ENCODE data around the gene ASS1.

Gene ASS1

DNA sequence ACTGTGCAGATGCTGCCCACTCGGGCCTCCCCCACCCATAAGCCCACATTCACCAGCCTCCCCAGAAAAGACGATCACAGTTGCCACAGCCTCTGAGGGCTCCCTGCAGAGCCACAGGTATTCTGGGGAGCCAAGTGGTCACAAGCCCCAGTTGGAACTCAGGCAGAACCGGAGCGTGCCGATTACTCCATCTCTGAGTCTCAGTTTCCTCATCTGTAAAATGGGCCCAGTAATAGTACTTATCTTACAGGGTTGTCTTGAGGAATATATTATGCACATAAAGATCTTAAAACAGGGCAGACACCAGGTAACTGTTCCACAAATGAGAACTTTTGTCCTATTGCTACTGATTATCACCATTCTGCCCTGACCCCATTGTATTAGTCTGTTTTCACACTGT lies 77.0 kb downstream of the ASS1 start:
- Histone ChIP-seq H3K27me3 (peaks cover 0 to 49% of the 10 kb centered on the region in 2 donors), H3K4me3 (no peak overlapping the region), H3K9me3 (no peaks in the 10 kb centered on the region), H3K27ac (no peak overlapping the region), H3K36me3 (no peaks in the 10 kb centered on the region), H3K4me1 (no peaks in the 10 kb centered on the region)
- TF ChIP-seq CTCF (IDR thresholded peaks at IDR 0.05): no peak
- DNase-seq: no peak
- intact Hi-C loops (cut with DNase I; ENCODE audit: low total_unique reads): no loop called here

DNA sequence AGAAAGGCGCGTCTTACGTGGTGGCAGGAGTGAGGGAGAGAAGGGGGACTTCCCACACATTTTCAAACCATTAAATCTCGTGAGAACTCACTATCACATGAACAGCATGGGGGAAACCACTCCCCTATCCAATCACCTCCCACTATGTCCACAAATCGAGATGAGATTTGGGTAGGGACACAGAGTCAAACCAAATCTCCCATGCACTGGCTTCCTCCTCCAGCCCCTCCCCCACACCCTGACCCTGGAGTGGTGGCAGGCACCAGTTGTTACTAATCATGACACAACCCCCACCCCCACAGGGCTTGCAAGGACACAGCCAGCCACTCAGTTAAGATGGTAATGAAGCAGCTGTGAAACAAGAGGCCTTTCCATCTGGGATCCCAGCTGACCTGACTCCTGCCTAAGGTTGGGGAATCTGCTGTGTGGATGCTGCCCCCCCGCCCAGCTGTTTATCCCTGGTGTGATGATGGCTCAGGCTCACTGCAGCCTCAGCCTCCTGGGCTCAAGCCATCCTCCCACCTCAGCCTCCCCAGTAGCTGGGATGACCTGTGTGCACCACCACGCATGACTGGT lies 77.6 kb downstream of the ASS1 start:
- intact Hi-C loops (cut with DNase I; ENCODE audit: low total_unique reads): no loop called here
- no peak overlapping the region for H3K27ac ChIP-seq
- no peak for DNase-seq
- no peaks in the 10 kb centered on the region for H3K4me1 ChIP-seq
- TF ChIP-seq CTCF (IDR thresholded peaks at IDR 0.05): no peak
- H3K9me3 ChIP-seq: no peaks in the 10 kb centered on the region
- H3K4me3 ChIP-seq: no peak overlapping the region
- no peaks in the 10 kb centered on the region for H3K36me3 ChIP-seq
- H3K27me3 ChIP-seq: peaks cover 0 to 56% of the 10 kb centered on the region in 2 donors

DNA sequence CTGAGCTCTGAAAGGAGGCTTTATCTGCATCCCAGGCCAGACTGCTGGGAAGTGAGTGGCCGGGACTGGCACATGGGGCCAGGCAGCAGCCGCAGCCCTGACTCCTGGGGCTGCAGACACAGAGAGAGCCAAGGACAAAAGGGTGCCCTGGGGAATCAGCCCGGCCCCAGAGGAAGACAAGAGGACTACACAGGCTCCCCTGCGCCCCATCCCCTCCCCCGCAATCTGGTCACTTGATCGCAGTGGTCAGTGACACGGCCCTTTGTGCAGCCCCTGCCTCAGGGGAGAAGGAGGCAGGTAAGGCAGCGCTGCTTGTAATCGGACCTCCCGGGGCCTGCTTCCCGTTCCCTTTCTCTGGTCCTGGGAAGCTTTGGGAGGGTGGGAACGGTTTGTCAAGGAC lies 79.2 kb downstream of the ASS1 start:
- no peak for DNase-seq
- H3K4me3 ChIP-seq: no peak overlapping the region
- intact Hi-C loops (cut with DNase I; ENCODE audit: low total_unique reads): no loop called here
- no peak overlapping the region for H3K27ac ChIP-seq
- peaks cover 0 to 67% of the 10 kb centered on the region in 2 donors for H3K27me3 ChIP-seq
- no peak for TF ChIP-seq CTCF (IDR thresholded peaks at IDR 0.05)
- no peaks in the 10 kb centered on the region for H3K4me1 ChIP-seq
- no peaks in the 10 kb centered on the region for H3K36me3 ChIP-seq
- H3K9me3 ChIP-seq: no peaks in the 10 kb centered on the region

GRCh38 chr9:130526193-130526853 lies 81.6 kb downstream of the ASS1 start:
- Histone ChIP-seq H3K4me1 (peaks cover 0 to 2% (median 0%) of the 10 kb centered on the region in 4 donors), H3K27me3 (peaks cover 0 to 66% of the 10 kb centered on the region in 2 donors), H3K4me3 (no peak overlapping the region), H3K36me3 (no peaks in the 10 kb centered on the region), H3K27ac (no peak overlapping the region), H3K9me3 (no peaks in the 10 kb centered on the region)
- intact Hi-C loops (cut with DNase I; ENCODE audit: low total_unique reads): no loop called here
- no peak for DNase-seq
- no peak for TF ChIP-seq CTCF (IDR thresholded peaks at IDR 0.05)

DNA sequence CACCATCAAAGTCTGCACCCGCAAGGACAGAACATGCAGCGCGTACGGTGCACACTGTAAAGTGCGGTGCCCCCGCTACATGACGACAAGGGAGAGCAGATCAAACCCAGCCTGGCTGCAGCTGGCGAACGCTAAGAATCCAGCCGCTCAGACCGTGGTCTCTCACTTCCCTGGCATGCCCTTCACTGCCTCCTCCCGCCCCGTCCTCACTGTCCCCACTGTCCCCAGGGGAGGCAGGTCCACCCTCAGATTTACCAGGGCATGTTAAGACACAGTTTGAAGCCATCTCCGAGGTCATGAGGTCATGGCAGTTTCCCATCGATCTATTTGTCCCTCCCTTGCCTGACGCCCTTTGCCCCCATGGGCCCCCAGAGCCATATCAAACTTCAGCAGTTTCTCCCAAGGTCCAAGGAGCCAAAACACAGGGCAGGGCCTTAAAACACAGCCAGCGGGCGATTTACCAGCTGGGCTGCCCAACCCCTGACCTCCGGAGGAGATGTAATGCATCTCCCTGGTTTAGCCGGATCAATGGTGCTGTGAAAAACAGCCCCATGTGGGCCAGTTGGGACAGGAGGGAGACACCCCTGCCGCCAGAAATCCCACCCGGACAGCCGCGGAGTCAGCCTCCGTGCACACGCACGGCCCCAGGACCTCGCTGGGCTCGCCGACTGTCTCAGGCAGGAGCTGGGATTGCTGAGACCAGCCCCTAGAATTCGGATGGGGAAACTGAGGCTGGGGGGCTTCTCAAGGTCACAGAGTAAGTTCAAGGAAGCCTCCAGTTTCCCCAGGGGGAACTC lies 82.3 kb downstream of the ASS1 start:
- no peaks in the 10 kb centered on the region for H3K36me3 ChIP-seq
- peaks cover 0 to 69% of the 10 kb centered on the region in 2 donors for H3K27me3 ChIP-seq
- DNase-seq: no peak
- H3K4me3 ChIP-seq: no peak overlapping the region
- no peak overlapping the region for H3K27ac ChIP-seq
- intact Hi-C loops (cut with DNase I; ENCODE audit: low total_unique reads): no loop called here
- no peaks in the 10 kb centered on the region for H3K9me3 ChIP-seq
- TF ChIP-seq CTCF (IDR thresholded peaks at IDR 0.05): no peak
- peaks cover 0 to 3% (median 0%) of the 10 kb centered on the region in 4 donors for H3K4me1 ChIP-seq
